Inflammatory macrophage treated with lipopolysaccharide for 4 hours (primary cell): ENCODE measurements around the gene SORCS2.

ENCODE experiments used
- DNase-seq: peaks from one replicate; pipeline ENCODE4 v3.0.0-alpha.2; 2020

Gene SORCS2

GRCh38 chr4:7384003-7384928 lies 191.9 kb downstream of the SORCS2 start:
- DNase-seq, result no peak

- no peak for DNase-seq
Observed at GRCh38 chr4:7384929-7385890, 192.9 kb downstream of the SORCS2 start.

DNA sequence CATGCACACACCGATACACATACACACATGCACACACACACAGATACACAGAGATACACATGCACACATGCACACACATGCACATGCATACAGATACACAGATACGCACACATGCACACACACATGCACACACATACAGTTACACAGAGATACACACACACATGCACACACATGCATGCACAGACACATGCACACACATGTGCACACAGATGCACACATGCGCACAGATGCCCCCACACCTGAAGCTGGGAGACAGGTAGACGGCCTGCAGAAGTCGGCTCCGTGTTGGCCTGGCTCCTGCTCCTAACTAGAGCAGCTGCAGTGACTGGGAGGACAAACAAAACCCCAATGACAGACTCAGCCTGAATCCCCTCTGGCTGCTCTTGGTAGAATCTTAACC lies 195.6 kb downstream of the SORCS2 start:
- no peak for DNase-seq

DNA sequence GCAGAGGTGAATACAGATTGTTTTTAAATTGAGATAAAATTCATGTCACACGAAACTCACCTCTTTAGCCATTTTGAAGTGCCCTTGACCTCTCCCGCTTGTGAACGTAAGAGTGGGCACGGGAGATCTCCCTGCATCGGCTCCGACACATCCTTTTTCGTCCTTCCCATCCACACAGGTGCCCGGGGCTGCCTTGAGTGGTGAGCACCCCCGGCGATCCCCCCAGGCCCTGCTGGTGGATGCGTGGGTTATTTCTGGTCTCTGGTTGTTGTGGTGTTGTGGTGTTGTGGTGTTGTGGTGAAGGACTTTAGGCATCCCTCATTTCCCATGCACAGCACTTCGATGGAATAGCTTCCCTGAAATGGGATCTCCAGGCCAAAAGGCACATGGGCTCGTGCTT lies 196.3 kb downstream of the SORCS2 start:
- DNase-seq, result no peak

DNA sequence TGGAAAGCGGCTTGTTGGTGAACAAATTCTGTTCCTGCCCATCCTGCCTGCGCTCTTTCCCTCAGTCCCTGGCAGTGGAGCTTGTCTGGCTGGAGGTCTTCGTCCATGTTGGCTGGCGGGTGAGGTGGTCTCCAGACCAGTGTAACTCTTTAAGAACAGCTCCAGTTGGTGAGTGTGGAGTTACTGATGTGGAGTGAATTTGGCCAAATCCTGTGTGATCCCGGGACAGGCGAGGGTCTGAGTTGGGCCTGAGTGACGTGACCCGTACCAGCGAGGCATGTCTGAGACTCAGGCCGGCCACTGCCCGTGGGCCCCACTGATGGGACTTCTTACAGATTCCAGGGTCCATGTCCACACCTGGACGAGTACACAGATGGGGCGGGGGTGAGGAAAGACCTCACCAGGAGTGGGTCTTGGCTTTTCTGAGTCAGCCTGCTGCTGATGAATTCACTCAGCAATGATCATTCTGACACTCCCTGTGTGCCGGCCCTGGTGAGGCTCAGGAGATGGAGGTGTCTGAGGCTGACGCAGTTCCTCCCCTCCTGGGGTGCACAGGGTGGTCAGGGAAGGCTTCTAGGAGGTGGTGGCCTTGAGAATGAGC lies 196.9 kb downstream of the SORCS2 start:
- no peak for DNase-seq

DNA sequence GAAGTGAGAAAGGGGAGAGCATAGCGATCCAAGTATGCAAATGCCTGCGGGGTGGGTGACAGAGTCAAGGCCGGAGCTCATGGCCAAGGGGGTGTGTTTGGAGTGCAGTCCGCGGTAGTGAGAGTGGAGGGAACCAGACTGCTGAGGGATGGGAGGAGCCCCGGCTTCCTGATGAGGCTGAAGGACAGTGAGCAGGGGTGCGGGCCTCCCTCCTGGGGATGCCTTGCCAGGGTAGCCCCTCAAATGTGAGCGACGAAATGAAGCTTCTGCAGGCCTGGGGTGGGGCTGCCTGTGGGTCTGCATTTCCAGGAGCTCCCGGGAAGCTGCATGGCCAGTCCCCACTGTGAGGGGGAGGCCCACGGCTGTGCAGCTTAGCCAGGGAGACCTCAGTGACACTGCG lies 197.4 kb downstream of the SORCS2 start:
- DNase-seq, result no peak

GRCh38 chr4:7390336-7390735 lies 198.0 kb downstream of the SORCS2 start:
- no peak for DNase-seq

DNA sequence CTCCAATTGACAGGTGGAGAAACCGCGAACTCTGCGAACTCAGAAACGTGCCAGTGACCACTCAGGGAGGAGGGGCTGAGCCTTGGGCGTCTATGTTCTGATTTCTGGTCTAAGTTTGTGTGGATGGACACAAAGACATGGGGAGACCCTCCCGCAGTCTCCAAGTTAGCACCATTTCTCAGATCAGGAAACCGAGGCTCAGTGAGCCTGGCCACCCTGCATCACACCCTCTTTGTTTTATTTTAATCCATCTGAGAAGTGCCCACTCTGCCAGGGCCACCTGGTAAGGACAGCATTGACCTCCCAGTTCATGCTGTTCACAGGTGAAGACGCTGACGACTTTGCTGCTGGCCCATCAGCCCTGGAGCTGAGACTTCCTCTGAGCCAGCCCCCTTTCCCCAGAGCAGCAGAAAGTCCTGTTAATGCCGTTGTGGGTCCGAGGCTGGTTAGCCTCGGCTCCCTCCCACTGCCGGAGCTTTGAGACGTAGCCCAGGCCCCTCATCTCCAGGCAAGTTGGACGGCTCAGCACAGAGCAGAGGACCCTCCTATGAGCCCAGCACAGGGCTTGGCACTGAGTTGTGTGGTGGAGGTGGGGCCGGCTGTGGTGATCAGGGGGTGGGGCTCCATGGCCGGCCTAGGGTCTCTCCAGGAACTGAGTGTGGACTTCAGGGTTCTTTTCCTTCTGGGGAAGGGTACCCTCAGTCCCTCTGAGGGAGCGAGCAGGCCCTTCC lies 198.7 kb downstream of the SORCS2 start:
- no peak for DNase-seq

DNA sequence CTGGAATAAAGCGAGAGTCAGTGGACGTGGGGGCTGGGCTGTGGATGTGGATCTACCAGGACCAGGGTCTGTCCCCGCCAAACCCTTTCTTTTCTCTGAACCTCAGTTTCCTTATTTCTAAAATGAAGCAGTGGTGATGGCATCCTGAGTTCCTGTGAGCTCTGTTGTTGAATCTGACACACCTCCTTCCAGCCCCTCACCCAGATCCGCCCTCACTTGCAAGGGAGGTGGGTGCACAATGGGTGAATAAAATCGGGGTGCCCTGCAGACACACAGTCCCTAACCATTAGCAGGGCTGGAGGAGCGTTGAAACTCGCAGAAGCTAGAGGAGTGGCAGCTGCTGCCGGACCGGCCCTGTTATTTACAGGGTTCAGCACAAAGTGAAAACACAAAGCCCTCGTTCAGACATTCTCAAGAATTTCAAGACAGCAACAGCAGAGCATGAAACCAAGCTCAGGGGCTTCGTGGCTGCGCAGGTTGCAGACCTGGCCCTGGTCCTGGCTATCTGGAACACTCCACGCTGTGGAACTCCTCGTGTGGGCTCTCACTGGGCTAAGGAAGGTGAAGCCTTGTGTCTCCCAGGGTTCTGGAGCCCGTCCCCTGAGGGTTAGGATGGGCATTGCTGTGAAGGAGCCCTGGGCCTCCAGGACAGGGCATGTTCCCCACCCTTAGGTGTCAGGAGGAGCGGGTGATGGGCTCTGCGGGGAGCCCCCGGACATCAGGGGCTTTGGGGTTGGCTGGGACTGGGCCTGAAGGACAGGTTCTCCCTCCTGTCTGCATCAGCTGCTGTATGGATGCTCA lies 199.5 kb downstream of the SORCS2 start:
- no peak for DNase-seq

DNA sequence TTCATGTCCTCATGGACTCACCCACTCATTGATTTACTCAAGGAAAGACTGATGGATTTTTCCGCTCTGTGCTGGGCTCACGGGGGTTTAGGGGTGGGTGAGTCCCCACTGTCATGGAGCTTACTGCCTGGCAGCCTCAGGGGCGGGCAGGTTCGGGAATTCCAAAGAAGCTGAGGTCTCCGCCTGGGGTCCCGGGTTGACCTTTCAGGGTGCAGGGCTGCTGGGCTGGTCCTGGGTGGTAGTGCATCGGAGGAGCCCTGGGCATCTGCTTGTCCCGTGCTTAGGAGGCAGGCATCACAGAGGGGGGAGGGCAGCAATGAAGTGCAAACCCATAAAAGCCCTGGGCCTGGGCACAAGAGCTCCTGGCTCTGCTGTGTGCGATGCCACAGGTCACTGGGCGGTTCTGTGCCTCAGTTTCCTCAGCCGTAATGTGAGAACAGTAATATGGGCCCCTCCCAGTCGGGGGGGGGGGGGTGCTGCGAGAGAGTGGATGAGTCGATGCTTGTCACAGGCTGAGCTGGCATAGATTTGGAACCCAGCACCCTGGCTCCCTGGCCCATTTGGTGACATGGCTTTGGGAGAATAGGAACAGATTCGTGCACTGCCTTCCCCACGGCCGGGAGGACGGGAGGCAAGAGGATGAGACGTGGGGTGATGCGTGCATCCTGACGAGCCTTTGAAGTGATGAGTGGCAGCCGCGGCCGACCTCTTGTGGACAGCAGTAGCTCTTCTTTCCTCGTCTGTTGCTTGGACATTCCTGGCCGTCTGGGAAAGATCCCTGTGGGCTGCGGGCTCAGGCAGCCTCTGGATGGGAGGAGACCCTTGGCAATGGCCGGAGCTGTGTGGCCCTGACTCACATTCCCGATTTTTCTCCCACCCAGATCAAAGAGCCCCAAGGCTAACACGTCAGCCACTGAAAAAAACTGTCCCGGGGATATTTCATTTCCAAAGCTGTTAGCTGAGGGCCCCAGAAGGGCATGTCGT lies 200.4 kb downstream of the SORCS2 start:
- no peak for DNase-seq

DNA sequence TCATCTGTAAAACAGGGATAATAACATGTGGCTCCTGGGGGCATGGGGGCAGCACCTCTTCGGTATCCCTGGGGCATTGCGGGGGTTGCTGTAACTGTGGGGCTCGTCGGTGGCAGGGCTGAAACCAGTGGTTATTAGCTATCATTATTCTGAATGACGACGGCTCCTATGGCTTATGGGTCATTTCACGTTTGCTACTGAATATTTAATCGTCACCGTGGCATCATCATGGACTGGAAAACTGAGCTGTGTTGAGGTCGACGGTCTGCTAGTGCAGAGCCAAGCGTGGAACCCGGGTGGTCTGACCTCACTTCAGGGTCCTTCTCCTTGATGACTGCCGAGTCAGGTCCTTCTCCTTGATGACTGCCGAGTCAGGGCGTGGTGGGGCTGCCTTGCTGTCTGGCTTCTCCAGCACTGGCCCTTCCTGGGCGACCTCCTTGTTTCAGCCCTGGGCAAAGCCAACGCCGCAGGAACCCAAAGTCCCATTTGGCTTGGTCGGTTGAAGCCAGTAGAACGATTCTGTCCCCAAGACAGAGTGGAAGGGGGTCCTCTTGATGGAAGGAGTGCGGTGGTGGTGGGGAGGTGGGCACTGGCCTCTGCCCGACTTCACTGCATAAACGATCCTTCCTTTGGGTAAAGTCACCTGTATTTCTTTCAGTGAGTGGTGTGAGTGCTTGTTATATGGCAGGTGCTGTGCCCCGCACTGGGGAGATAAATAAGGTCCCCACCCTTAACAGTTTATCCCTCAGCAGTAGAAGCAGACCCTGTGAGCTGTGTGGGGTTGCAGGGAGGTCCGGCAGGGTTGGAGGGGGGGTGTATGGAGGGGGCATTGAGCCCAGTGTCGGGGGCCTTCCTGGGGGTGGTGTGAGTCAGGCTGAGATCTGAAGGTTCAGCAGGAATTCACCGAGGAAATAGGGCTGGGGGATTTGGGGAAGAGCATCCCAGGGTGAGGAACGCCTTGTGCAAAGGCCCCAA lies 201.6 kb downstream of the SORCS2 start:
- DNase-seq, result no peak

DNA sequence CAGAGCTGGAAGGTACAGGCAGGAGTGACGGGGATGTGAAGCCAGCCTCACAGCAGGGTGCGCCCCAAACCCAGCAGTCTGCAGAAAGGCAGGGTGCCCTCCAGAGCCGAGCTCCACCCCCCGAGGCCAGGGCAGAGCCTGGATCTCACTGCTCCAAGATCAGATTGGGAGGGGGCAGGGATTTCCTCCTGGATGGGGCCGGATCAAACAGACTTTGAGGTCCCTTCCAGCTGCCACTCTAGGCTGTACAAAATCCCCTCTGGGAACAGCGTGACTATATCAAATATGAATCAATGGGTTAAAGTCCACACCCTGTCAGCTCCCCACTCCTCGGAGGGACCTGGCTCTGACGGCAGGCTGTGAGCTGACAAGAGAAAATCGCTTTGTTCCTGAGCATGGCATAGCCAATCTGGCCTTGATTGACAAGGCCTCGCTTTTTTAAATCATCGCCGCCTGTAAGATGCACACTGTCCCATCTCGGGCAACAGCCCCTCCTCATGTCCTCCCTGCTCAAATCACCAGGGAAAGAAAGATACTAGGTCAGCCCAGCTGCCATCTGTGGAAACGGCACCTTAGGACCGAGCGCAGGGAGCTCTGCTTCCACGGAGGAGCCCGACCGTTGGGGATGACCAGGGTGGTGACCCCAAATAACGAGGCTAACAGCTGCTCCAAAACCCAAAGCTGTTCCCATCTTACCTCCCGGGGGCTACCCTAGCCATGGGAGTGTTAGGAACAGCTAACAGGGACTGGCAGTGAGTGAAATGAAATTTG lies 202.5 kb downstream of the SORCS2 start:
- no peak for DNase-seq

- DNase-seq, result no peak
Observed at GRCh38 chr4:7395645-7396044, 203.3 kb downstream of the SORCS2 start.

GRCh38 chr4:7396186-7396910 lies 204.0 kb downstream of the SORCS2 start:
- no peak for DNase-seq

DNA sequence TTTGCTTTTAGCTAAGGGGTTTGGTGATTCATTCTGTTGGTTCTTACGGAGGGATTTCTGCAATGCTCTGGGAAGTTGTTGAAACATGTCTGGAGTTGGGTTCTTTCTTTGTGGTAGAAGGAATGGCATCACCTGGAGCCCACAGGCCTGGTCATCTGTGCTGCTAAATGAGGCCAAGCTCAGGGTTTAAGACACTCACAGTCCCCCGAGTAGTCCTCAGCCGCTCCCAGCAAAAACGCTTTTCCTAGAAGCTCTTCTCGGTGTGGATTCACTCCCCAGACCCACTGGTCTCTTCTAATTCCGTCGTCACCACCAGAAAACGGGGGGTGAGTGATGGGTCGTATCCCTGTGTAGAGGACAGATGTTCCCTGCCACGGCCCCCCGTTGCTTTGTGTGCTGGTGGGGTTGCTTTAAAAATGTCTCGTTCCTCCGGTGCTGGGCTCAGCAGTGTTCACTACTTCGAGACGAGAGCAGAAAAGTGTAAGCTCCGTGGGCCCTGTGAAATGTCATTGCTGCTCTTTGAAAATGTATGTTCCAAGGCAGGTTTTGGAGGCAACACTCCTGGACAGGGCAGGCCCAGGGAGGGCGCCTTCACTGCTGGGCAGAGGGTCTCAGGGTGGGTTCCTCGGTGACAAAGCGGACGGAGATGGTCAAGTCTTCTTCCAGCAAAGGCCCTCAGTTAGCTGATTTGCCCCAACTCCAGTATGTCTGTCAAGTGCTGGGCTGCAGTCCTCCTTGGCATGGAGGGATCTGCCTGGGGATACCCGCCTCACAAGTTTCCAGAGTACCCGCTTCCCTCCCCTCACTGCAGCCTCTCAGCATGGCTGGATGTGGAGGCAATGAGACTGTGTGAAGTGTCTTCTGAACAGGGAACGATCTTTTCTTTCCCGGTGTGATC lies 205.1 kb downstream of the SORCS2 start:
- DNase-seq, result no peak

- DNase-seq, result no peak
Observed at GRCh38 chr4:7398104-7398423, 205.7 kb downstream of the SORCS2 start.
